HEK293T (cell line): ENCODE data around the gene IL2RA.

ENCODE experiments used
- HDGF ChIP-seq: fragments of 450-650 bp; IDR thresholded peaks from 2 replicates; pipeline ENCODE4 v1.6.1; 2017; ENCODE audit warnings: antibody characterized with exemption, borderline replicate concordance
- SP1 ChIP-seq: fragments of 450-650 bp; IDR thresholded peaks from 2 replicates; pipeline ENCODE4 v1.6.1; 2017
- SUZ12 ChIP-seq: fragments of 450-650 bp; IDR thresholded peaks from 2 replicates; pipeline ENCODE4 v1.6.1; 2016; ENCODE audit warnings: mild to moderate bottlenecking

- no peak for TF ChIP-seq SP1
- no peak for TF ChIP-seq HDGF
- TF ChIP-seq SUZ12, result no peak
Measured at GRCh38 chr10:6089334-6090219, 27.4 kb upstream of the IL2RA start.
